Measurements from ENCODE around the gene P4HB. TPM values are rescaled to one million over a fixed set of nuclear protein-coding genes. Genes with fewer than 3 reads are reported as not detected.

Gene P4HB
- total and polyA plus RNA-seq, 4 donors, result 143 to 443 (median 283) TPM

DNA sequence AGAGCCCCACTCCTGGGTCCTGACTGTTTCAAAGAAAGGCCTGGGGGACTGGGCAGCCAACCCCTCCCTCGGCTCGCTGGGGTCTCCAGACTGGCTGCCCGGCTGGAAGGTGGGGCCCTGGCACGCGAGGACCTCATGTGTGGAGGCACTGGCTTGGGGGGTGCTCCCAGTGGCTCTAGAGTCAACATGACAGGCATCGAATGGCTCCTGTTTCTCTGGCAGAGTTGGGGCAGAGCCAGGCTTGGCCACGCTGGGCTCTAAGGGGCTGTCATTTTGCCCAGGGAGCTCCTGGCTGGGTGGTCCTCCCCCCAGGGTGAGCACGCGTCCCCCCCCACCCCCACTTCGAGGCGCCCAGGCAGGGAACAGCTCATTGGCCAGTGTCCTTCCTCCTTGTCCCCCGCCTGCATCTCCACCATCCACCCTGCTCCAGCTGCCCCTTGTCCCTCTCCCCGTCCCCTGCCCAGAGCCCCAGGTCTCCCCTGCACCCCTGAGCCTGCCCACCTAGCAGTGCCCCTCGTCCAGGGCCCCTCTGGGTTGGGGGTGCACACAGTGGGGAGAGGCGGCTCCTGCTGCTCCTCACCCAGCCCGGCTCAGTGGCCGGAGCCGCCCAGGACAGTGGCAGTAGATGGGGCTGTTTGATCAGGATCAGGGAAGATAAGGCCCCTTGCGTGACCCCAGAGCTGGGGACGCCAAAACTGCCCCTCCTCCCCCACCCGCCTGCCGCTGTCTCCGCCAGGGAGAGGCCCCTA, 53.7 kb downstream of the P4HB start:
- Histone ChIP-seq H3K27me3 (ENCODE audit: control insufficient read depth, insufficient read depth, low read length) (peaks cover 58% of the 10 kb centered on the region), H3K4me3 (ENCODE audit: low read depth, low read length) (no peak overlapping the region), H3K36me3 (ENCODE audit: control insufficient read depth, insufficient read depth, low read length) (no peaks in the 10 kb centered on the region), H3K4me1 (ENCODE audit: control insufficient read depth, insufficient read depth, low read length) (peaks cover 10% of the 10 kb centered on the region), H3K9me3 (ENCODE audit: control insufficient read depth, insufficient read depth, low read length) (no peaks in the 10 kb centered on the region), H3K27ac (ENCODE audit: low read depth, low read length) (no peak overlapping the region)
- DNase-seq (ENCODE audit: low read depth in 4 of 6, low spot score in 6 of 6), result no peak
- WGBS (ENCODE audit: insufficient coverage), result 46% methylated on average over 16 of the region's 23 CpGs

DNA sequence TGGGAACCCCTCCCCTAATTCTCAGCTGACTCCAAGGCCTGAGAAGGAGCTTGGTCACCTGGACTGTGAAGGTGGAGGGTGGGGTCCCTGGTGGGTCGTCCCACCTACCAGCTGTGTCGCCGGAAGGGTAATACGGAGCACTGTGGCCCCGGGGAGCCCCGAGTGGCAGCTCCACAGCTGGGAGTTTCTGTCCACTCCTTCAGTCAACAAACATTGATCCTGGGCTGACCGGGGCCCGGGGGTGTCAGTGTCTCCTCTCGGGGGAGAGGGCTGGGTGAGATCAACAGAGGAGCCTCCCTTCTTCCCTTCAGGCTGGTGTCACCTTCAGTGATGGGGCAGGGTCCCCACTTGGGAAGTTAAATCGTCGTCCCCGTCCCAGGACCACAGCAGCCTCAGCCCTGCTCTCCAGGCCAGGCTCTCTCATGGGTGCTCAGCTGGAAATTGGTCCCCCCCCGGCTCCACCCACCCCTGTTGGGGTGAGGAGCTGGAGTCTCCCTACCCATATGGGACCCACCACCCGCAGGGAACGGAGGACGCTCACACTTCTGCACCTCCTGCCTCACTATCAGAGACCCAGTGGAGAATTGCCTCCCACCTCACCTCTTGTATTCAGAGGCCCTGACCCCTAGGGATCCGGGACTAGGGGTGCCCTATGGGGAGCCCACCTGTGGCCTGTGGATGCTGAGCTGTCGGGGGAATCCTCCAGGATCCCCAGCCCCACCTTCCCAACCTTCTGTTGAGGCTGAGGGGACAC, 54.5 kb downstream of the P4HB start:
- no peak for DNase-seq (ENCODE audit: low read depth in 4 of 6, low spot score in 6 of 6)
- 74% methylated on average over 6 of the region's 18 CpGs for WGBS (ENCODE audit: insufficient coverage)

DNA sequence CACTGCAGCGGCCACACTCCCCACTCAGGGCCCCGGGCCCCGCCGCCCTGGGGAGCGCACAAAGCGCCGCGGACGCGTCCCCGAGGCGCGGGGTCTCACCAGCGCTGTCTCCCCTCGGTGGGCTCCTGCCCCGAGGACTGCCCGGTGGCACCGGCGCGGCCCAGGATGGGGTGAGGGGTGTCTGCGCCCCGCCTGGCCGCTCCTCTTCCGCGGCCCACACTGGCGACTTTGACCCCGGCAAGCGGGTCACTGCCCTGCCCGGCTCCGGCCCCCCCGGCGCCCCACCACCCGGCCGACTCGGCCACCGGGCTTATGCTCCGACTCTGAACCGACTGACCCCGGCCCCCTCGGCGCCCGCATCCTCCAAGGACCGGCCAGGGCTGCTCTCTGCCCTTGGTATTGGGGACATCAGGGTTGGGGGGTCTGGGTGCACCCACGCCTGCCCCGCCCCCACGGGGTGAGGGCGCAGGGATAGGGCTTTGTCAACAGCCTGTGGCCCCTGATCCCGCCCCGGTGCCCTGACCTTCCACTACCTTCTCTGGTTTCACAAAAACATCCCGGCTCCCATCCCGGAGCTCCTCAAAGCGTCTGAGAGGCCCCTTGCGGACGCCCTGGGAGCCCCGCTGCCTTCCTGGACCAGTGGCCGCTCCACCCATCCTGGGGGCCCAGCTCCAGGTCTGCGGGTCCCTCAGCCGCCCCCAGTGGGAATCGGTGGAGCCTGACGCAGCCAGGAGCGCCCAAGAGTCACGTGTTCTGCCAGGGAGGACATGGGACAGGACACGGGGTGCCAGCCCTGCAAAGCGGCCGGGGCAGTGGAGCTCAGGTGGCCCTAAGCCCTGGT, 55.6 kb downstream of the P4HB start:
- H3K27me3 ChIP-seq (ENCODE audit: control insufficient read depth, insufficient read depth, low read length), result peaks cover 68% of the 10 kb centered on the region
- no peak overlapping the region for H3K4me3 ChIP-seq (ENCODE audit: low read depth, low read length)
- no peak for DNase-seq (ENCODE audit: low read depth in 4 of 6, low spot score in 6 of 6)
- H3K4me1 ChIP-seq (ENCODE audit: control insufficient read depth, insufficient read depth, low read length), result peaks cover 10% of the 10 kb centered on the region
- no peaks in the 10 kb centered on the region for H3K36me3 ChIP-seq (ENCODE audit: control insufficient read depth, insufficient read depth, low read length)
- no peaks in the 10 kb centered on the region for H3K9me3 ChIP-seq (ENCODE audit: control insufficient read depth, insufficient read depth, low read length)
- WGBS (ENCODE audit: insufficient coverage), result 3% methylated on average over 64 of the region's 65 CpGs
- H3K27ac ChIP-seq (ENCODE audit: low read depth, low read length), result no peak overlapping the region

More for the DNA sequence above, 54.5 kb downstream of the P4HB start:
- Histone ChIP-seq H3K27ac (ENCODE audit: low read depth, low read length) (no peak overlapping the region), H3K27me3 (ENCODE audit: control insufficient read depth, insufficient read depth, low read length) (peaks cover 66% of the 10 kb centered on the region), H3K36me3 (ENCODE audit: control insufficient read depth, insufficient read depth, low read length) (no peaks in the 10 kb centered on the region), H3K4me3 (ENCODE audit: low read depth, low read length) (no peak overlapping the region), H3K4me1 (ENCODE audit: control insufficient read depth, insufficient read depth, low read length) (peaks cover 10% of the 10 kb centered on the region), H3K9me3 (ENCODE audit: control insufficient read depth, insufficient read depth, low read length) (no peaks in the 10 kb centered on the region)

DNA sequence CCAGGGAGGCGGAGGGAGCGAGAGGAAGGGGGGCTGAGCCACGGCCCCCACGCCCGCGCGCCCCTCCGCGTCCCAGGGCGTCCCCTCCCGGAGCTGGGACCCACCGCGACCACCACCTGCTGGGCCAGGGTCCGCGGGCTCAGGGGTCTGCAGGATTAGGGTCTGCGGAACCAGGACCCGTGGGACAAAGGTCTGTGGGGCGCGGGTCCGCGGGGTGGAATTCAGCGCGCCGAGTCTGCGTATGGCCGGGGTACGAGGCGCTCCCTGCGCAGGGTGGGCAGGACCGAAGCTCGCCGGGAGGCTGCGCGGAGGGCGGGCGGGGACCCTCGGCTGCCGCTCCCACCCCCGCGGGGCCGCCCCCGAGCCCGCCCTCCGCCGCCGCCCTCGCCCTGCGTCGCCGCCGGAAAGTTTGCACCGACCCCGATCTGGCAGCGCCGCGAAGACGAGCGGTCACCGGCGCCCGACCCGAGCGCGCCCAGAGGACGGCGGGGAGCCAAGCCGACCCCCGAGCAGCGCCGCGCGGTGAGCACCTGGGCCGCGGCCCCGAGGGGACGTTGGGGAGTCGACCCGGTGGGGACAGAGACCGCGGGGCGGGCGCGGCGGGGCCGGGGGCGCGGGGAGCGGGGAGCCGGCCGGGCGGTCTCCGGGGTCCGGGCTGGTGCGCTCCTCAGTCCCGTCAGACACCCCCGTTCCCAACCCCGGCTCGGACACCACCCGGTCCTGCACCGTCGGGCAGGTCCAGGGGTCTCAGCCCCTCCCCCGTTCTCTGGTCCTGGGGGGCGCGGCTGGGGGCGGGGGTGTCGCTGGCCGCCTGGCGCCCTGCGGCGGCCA, 56.4 kb downstream of the P4HB start, which contains the start of gene GCGR:
GCGR (plus strand) TSS at position 423 of the 831 bp plus-strand sequence. CDS start 4,869 bp downstream, outside the sequence.
- peaks cover 10% of the 10 kb centered on the region for H3K4me1 ChIP-seq (ENCODE audit: control insufficient read depth, insufficient read depth, low read length)
- no peak within 1 kb of the TSS for H3K4me3 ChIP-seq (ENCODE audit: low read depth, low read length)
- H3K36me3 ChIP-seq (ENCODE audit: control insufficient read depth, insufficient read depth, low read length), result no peaks in the 10 kb centered on the region
- H3K9me3 ChIP-seq (ENCODE audit: control insufficient read depth, insufficient read depth, low read length), result no peaks in the 10 kb centered on the region
- peaks cover 68% of the 10 kb centered on the region for H3K27me3 ChIP-seq (ENCODE audit: control insufficient read depth, insufficient read depth, low read length)
- no peak within 1 kb of the TSS for H3K27ac ChIP-seq (ENCODE audit: low read depth, low read length)
- DNase-seq (ENCODE audit: low read depth in 4 of 6, low spot score in 6 of 6), result no peak
- under 1% methylated on average over 110 of the region's 110 CpGs for WGBS (ENCODE audit: insufficient coverage)

DNA sequence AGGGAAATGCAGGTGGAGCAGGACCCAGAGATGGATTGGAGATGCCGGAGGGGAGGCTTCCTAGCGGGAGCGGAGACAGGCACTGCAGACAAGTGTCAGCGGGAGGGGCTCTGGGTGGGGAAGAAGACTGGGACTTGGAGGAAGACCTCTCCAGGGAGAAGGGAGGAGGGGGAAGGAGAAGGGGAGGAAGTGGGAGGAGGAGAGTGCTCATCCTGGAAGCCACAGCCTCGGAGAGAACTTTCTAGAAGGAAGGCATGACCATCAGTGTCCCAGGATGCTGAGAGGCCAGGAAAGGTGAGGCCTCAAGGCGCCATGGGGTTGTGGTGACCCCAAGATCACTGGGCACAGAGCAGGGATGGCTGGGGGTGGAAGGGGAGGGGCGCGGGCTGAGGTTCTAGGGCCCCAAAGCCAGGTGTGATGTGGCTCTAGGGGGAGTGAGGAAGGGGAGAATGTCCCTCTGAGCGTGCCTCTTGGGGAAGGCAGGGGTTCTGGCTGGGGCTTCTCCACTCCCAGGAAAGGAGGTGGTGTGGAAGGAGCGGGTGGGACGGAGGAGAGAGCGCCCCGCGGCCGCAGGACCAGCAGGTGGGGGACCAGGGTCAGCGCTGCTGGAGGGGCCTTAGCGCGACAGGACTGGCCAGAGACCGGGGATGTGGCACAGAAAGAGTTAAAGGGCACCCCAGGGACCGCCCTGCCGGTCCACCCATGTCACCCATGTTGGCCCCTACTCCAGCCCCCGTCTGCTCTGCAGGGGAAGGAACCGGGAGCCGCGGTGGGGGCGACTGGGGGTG, 57.3 kb downstream of the P4HB start:
- H3K4me1 ChIP-seq (ENCODE audit: control insufficient read depth, insufficient read depth, low read length), result peaks cover 10% of the 10 kb centered on the region
- peaks cover 66% of the 10 kb centered on the region for H3K27me3 ChIP-seq (ENCODE audit: control insufficient read depth, insufficient read depth, low read length)
- H3K36me3 ChIP-seq (ENCODE audit: control insufficient read depth, insufficient read depth, low read length), result no peaks in the 10 kb centered on the region
- H3K9me3 ChIP-seq (ENCODE audit: control insufficient read depth, insufficient read depth, low read length), result no peaks in the 10 kb centered on the region
- DNase-seq (ENCODE audit: low read depth in 4 of 6, low spot score in 6 of 6), result no peak
- H3K4me3 ChIP-seq (ENCODE audit: low read depth, low read length), result no peak overlapping the region
- 28% methylated on average over 24 of the region's 26 CpGs for WGBS (ENCODE audit: insufficient coverage)
- no peak overlapping the region for H3K27ac ChIP-seq (ENCODE audit: low read depth, low read length)

DNA sequence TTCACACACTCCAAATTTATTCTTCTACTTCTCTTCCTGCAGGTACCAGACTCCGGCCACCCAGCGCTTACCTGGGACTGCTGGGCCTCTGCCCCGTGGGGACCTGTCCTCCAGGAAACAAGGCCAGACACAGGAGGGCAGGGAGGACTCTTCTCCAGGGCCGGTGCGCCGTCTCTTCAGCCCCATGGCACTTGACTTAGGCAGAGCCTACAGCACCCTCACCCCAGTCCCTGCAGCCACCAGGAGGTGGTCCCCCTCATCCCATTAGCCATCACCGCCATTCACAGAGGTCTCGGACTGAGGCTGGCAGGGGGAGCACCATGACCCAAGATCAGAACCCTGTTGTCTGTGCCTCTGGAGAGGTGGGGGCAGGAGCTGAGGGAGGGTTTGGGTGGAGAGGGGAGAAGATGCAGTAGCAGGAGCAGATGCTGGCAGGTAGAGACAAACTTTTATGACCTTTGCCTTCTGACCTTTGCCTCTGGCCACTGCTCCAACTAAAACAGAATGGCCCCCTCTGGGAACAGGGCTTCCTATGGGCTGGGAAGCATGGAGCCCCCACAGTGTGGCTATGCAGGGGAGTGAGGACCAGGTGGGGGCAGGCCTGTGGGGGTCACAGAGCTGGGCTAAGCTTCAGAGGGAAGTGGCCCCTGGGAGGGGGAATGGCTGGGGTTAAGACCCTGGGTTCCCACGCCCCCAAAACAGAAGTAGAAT, 58.1 kb downstream of the P4HB start:
- H3K36me3 ChIP-seq (ENCODE audit: control insufficient read depth, insufficient read depth, low read length), result no peaks in the 10 kb centered on the region
- H3K9me3 ChIP-seq (ENCODE audit: control insufficient read depth, insufficient read depth, low read length), result no peaks in the 10 kb centered on the region
- no peak overlapping the region for H3K27ac ChIP-seq (ENCODE audit: low read depth, low read length)
- peaks cover 62% of the 10 kb centered on the region for H3K27me3 ChIP-seq (ENCODE audit: control insufficient read depth, insufficient read depth, low read length)
- H3K4me1 ChIP-seq (ENCODE audit: control insufficient read depth, insufficient read depth, low read length), result peaks cover 10% of the 10 kb centered on the region
- H3K4me3 ChIP-seq (ENCODE audit: low read depth, low read length), result no peak overlapping the region
- no peak for DNase-seq (ENCODE audit: low read depth in 4 of 6, low spot score in 6 of 6)
- WGBS (ENCODE audit: insufficient coverage), result 88% methylated on average over 7 of the region's 9 CpGs

DNA sequence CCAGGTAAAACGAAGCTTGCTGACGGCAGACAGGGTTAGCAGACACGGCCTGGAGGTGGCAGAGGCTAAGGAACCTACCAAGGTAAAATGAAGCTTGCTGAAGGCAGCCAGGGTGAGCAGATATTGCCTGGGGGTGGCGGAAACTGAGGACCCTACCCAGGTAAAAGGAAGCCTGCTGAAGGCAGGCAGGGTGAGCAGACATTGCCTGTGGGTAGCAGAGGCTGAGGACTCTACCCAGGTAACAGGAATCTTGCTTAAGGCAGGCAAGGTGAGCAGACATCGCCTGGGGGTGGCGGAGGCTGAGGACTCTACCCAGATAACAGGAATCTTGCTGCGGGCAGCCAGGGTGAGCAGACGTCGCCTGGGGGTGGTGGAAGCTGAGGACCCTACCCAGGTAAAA, 59.0 kb downstream of the P4HB start:
- Histone ChIP-seq H3K36me3 (ENCODE audit: control insufficient read depth, insufficient read depth, low read length) (no peaks in the 10 kb centered on the region), H3K9me3 (ENCODE audit: control insufficient read depth, insufficient read depth, low read length) (no peaks in the 10 kb centered on the region), H3K4me3 (ENCODE audit: low read depth, low read length) (no peak overlapping the region), H3K27me3 (ENCODE audit: control insufficient read depth, insufficient read depth, low read length) (peaks cover 53% of the 10 kb centered on the region), H3K4me1 (ENCODE audit: control insufficient read depth, insufficient read depth, low read length) (peaks cover 10% of the 10 kb centered on the region), H3K27ac (ENCODE audit: low read depth, low read length) (no peak overlapping the region)
- DNase-seq (ENCODE audit: low read depth in 4 of 6, low spot score in 6 of 6), result no peak
- 92% methylated on average over 9 of the region's 9 CpGs for WGBS (ENCODE audit: insufficient coverage)

DNA sequence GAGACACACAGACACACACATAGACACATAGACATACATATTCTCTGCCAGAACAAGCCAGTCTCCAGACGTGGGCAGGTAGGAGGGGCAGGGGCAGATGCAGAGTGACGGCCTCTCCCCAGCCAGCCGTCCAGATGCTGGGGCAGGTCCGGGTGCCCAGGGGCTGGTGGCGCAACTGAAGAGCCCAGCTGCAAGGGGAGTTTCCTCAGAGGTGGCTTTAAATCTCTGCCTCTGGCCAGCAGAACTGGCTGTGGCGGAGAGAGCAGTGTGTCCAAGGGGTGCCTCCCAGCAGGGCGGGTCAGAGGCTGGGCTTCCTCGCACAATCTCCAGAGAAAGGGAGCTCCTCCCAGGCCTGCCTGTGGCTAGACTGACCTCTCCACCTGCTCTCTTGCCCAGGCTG, 65.8 kb downstream of the P4HB start:
- WGBS (ENCODE audit: insufficient coverage), result 22% methylated on average over 8 of the region's 8 CpGs
- no peaks in the 10 kb centered on the region for H3K9me3 ChIP-seq (ENCODE audit: control insufficient read depth, insufficient read depth, low read length)

More for the DNA sequence above, 65.8 kb downstream of the P4HB start:
- Histone ChIP-seq H3K27me3 (ENCODE audit: control insufficient read depth, insufficient read depth, low read length) (no peaks in the 10 kb centered on the region), H3K36me3 (ENCODE audit: control insufficient read depth, insufficient read depth, low read length) (no peaks in the 10 kb centered on the region), H3K4me1 (ENCODE audit: control insufficient read depth, insufficient read depth, low read length) (no peaks in the 10 kb centered on the region), H3K27ac (ENCODE audit: low read depth, low read length) (no peak overlapping the region), H3K4me3 (ENCODE audit: low read depth, low read length) (no peak overlapping the region)
- no peak for DNase-seq (ENCODE audit: low read depth in 4 of 6, low spot score in 6 of 6)
